CD14-positive monocyte (primary cell): ENCODE measurements around the gene SCN9A. TPM values are rescaled to one million over a fixed set of nuclear protein-coding genes. Genes with fewer than 3 reads are reported as not detected.

ENCODE experiments used
- DNase-seq, 3 donors: peaks; one replicate each; pipeline ENCODE4 v3.0.0-alpha.2; 2011 to 2022
- H2AFZ ChIP-seq: 2 replicates; pipeline ENCODE4 v1.6.0; 2012; ENCODE audit warnings: mild to moderate bottlenecking, low read depth, low read length, inconsistent platforms; ENCODE audit not compliant: insufficient read depth, poor library complexity, severe bottlenecking
- H3K27ac ChIP-seq, 2 donors: 1 replicate in 1 of 2; 2 replicates in 1 of 2; pipeline ENCODE4 v1.5.1; 2012 to 2013; ENCODE audit warnings: low read length in 2 of 2, control low read depth in 1 of 2, inconsistent platforms in 1 of 2, low read depth in 1 of 2, mild to moderate bottlenecking in 1 of 2
- H3K27me3 ChIP-seq, 2 donors: one replicate each; pipeline versions ENCODE4 v1.6.0 to v1.6.1; 2011 to 2013; ENCODE audit warnings: low read length in 2 of 2; ENCODE audit not compliant: control insufficient read depth in 2 of 2, insufficient read depth in 2 of 2
- H3K36me3 ChIP-seq, 2 donors: replicated peaks in 1 of 2; 1 replicate in 1 of 2; 2 replicates in 1 of 2; pipeline versions ENCODE4 v1.5.1 to v1.6.1; 2012 to 2013; ENCODE audit warnings: low read length in 2 of 2, control low read depth in 1 of 2, inconsistent platforms in 1 of 2, mild to moderate bottlenecking in 1 of 2; ENCODE audit not compliant: insufficient read depth in 2 of 2, control insufficient read depth in 1 of 2
- H3K4me1 ChIP-seq, 2 donors: 1 replicate in 1 of 2; 2 replicates in 1 of 2; pipeline versions ENCODE4 v1.5.1 to v1.6.1; 2012 to 2013; ENCODE audit warnings: low read length in 2 of 2, control low read depth in 1 of 2, inconsistent platforms in 1 of 2, mild to moderate bottlenecking in 1 of 2, moderate library complexity in 1 of 2; ENCODE audit not compliant: insufficient read depth in 2 of 2, control insufficient read depth in 1 of 2
- H3K4me2 ChIP-seq: replicated peaks from 2 replicates; pipeline ENCODE3; 2012; ENCODE audit warnings: low read length, moderate library complexity, mild to moderate bottlenecking; ENCODE audit not compliant: poor library complexity, severe bottlenecking; ENCODE audit errors: extremely low read depth
- H3K4me3 ChIP-seq, 3 experiments: fragments of 200-600 bp in 1 of 3; sonication (generic) in 1 of 3; replicated peaks in 1 of 3; 1 replicate in 2 of 3; 2 replicates in 1 of 3; pipeline ENCODE4 v1.5.1; 2011 to 2013; ENCODE audit warnings: low read length in 3 of 3, mild to moderate bottlenecking in 3 of 3, control low read depth in 2 of 3, low read depth in 2 of 3, inconsistent platforms in 1 of 3, moderate library complexity in 1 of 3
- H3K79me2 ChIP-seq: 2 replicates; pipeline ENCODE4 v1.6.0; 2012; ENCODE audit warnings: mild to moderate bottlenecking, control low read depth, inconsistent platforms, low read length, moderate library complexity; ENCODE audit not compliant: insufficient read depth
- H3K9ac ChIP-seq: 2 replicates; pipeline ENCODE4 v1.6.0; 2017; ENCODE audit warnings: low read length, mild to moderate bottlenecking; ENCODE audit not compliant: insufficient read depth, poor library complexity, severe bottlenecking
- H3K9me3 ChIP-seq, 2 donors: replicated peaks in 1 of 2; 1 replicate in 1 of 2; 2 replicates in 1 of 2; pipeline versions ENCODE4 v1.5.1 to v1.6.1; 2012 to 2013; ENCODE audit warnings: low read length in 2 of 2, control low read depth in 1 of 2; ENCODE audit not compliant: control insufficient read depth in 1 of 2, insufficient read depth in 1 of 2
- H4K20me1 ChIP-seq: 2 replicates; pipeline ENCODE4 v1.6.0; 2012; ENCODE audit warnings: mild to moderate bottlenecking, low read length, control low read depth, moderate library complexity; ENCODE audit not compliant: insufficient read depth
- H3K27ac Mint-ChIP-seq, 7 donors: one replicate each; pipeline ENCODE4 v1.8.0; 2020; ENCODE audit warnings: mild to moderate bottlenecking in 7 of 7, mixed read lengths in 7 of 7, moderate library complexity in 6 of 7, inconsistent platforms in 2 of 7
- H3K27me3 Mint-ChIP-seq, 3 donors: one replicate each; pipeline ENCODE4 v1.8.0; 2021 to 2022; ENCODE audit warnings: low read depth in 3 of 3, mild to moderate bottlenecking in 3 of 3, mixed read lengths in 3 of 3, moderate library complexity in 3 of 3, inconsistent platforms in 1 of 3
- H3K36me3 Mint-ChIP-seq, 2 donors: one replicate each; pipeline ENCODE4 v1.8.0; 2020; ENCODE audit warnings: mixed read lengths in 2 of 2, inconsistent platforms in 1 of 2, mild to moderate bottlenecking in 1 of 2
- H3K4me1 Mint-ChIP-seq: one replicate; pipeline ENCODE4 v1.8.0; 2020; ENCODE audit warnings: mild to moderate bottlenecking, mixed read lengths
- H3K4me3 Mint-ChIP-seq, 2 donors: one replicate each; pipeline ENCODE4 v1.8.0; 2020; ENCODE audit warnings: mild to moderate bottlenecking in 2 of 2, mixed read lengths in 2 of 2, moderate library complexity in 1 of 2
- H3K9me3 Mint-ChIP-seq, 7 donors: one replicate each; pipeline ENCODE4 v1.8.0; 2020 to 2022; ENCODE audit warnings: mixed read lengths in 7 of 7, mild to moderate bottlenecking in 6 of 7, moderate library complexity in 6 of 7, inconsistent platforms in 2 of 7
- WGBS: methylation state at CpG from one replicate; pipeline ENCODE4 v1.1.5; 2013; ENCODE audit warnings: missing lambda C conversion rate; ENCODE audit not compliant: insufficient coverage; 5-methylcytosine and 5-hydroxymethylcytosine counted together
- intact Hi-C, 2 donors: fragments of 100-400 bp; cut with micrococcal nuclease; formaldehyde crosslinking; loops; one replicate each; pipeline versions ENCODE4 v1.15.0 to v1.15.1; 2023
- polyA plus RNA-seq, 3 donors: library from polyadenylated mRNA; depleted of rRNA in 1 of 3; unstranded in 2 of 3; stranded (reverse) in 1 of 3; fragments of 300-500 nt in 2 of 3; fragments of >200 nt in 1 of 3; fragmentation: Illumina TruSeq in 2 of 3; gene quantifications; 1 replicate in 2 of 3; 2 replicates in 1 of 3; pipeline ENCODE4 v1.2.3, GENCODE V29; 2012 to 2021
- TF ChIP-seq, protein P1 (sequence below): fragments of 200-600 bp; IDR thresholded peaks from one replicate; pipeline ENCODE4 v1.8.0; 2022; ENCODE audit warnings: antibody characterized with exemption, mild to moderate bottlenecking

Gene SCN9A
- polyA plus RNA-seq, 3 donors, result 0.24 to 0.67 (median 0.26) TPM

DNA sequence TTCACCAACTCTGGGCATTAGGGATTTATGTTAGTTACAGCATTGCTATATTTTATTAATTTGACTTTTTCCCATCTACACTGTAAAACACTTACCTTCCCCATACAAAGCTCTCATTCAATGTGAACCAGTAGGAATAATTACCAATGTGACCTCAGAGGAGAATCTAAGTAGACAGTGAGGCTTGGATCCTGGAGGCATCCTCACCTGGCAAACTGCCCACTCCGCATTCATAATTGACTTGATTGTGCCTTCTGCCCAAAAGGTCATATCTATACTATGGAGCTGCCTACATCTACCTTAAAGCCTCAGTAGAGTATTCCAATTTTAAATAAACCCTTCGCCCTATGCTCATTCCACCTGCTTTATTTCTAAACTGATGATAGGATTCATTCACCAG, 202.5 kb downstream of the SCN9A start:
- no peak overlapping the region for H3K4me3 ChIP-seq
- H3K27me3 ChIP-seq, result no peaks in the 10 kb centered on the region
- Mint-ChIP-seq H3K27me3 (peaks cover 0 to 3% (median 0%) of the 10 kb centered on the region in 3 donors), H3K9me3 (no peaks in the 10 kb centered on the region), H3K36me3 (no peaks in the 10 kb centered on the region), H3K4me1 (no peaks in the 10 kb centered on the region), H3K27ac (no peak overlapping the region), H3K4me3 (no peak overlapping the region)
- no peak overlapping the region for H2AFZ ChIP-seq
- no peaks in the 10 kb centered on the region for H3K79me2 ChIP-seq
- DNase-seq, result no peak
- no peak overlapping the region for H3K27ac ChIP-seq
- H3K36me3 ChIP-seq, result no peaks in the 10 kb centered on the region
- no peaks in the 10 kb centered on the region for H3K9me3 ChIP-seq
- TF ChIP-seq, protein P1, sequence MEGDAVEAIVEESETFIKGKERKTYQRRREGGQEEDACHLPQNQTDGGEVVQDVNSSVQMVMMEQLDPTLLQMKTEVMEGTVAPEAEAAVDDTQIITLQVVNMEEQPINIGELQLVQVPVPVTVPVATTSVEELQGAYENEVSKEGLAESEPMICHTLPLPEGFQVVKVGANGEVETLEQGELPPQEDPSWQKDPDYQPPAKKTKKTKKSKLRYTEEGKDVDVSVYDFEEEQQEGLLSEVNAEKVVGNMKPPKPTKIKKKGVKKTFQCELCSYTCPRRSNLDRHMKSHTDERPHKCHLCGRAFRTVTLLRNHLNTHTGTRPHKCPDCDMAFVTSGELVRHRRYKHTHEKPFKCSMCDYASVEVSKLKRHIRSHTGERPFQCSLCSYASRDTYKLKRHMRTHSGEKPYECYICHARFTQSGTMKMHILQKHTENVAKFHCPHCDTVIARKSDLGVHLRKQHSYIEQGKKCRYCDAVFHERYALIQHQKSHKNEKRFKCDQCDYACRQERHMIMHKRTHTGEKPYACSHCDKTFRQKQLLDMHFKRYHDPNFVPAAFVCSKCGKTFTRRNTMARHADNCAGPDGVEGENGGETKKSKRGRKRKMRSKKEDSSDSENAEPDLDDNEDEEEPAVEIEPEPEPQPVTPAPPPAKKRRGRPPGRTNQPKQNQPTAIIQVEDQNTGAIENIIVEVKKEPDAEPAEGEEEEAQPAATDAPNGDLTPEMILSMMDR, result no peak
- H3K4me1 ChIP-seq, result no peaks in the 10 kb centered on the region
- no peak overlapping the region for H3K4me2 ChIP-seq
- H4K20me1 ChIP-seq, result no peaks in the 10 kb centered on the region
- WGBS, result 100% methylated on average over 1 of the region's 2 CpGs
- H3K9ac ChIP-seq, result no peak overlapping the region
- intact Hi-C loops, result no loop called here

DNA sequence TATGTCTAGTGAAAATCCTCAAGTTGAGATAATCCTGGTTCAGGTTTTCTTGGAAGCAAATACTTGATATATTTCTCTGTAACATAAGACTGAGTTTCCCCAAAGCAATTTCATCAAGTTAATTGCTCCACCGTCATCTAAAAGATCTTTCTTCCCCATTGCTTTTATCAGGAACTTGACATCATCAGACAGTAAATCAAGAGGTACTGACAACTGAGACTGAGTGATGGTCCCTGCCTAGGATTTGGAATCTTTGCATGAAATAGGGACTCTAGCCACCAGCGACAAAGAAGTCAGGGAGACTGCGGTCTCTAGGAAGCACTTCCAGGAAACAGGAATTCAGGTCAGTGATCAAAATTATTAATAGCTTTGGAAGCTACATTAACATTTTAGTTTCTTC, 204.5 kb downstream of the SCN9A start:
- Histone ChIP-seq H3K36me3 (no peaks in the 10 kb centered on the region), H4K20me1 (no peaks in the 10 kb centered on the region), H3K4me3 (no peak overlapping the region), H3K79me2 (no peaks in the 10 kb centered on the region), H3K4me1 (no peaks in the 10 kb centered on the region), H3K27me3 (no peaks in the 10 kb centered on the region), H3K4me2 (no peak overlapping the region), H3K27ac (no peak overlapping the region), H3K9ac (no peak overlapping the region), H3K9me3 (no peaks in the 10 kb centered on the region), H2AFZ (no peak overlapping the region)
- intact Hi-C loops, result no loop called here
- no peak for DNase-seq
- Mint-ChIP-seq H3K9me3 (no peaks in the 10 kb centered on the region), H3K4me3 (no peak overlapping the region), H3K27ac (no peak overlapping the region), H3K27me3 (peaks cover 0 to 3% (median 1%) of the 10 kb centered on the region in 3 donors), H3K4me1 (no peaks in the 10 kb centered on the region), H3K36me3 (no peaks in the 10 kb centered on the region)
- TF ChIP-seq, protein P1, result no peak
- WGBS, result 90% methylated on average over 2 of the region's 3 CpGs
